Caco-2 (cell line): ENCODE data around the gene CSH1. TPM values are rescaled to one million over a fixed set of nuclear protein-coding genes. Genes with fewer than 3 reads are reported as not detected.

Experiments
- BruUV-seq: library from RNA; stranded (reverse); fragments of 400-500 nt; replicated peaks from 2 replicates; lab custom pipeline; 2021; lab: Mats Ljungman, UMichigan
- CTCF ChIA-PET: fragments of 300-600 bp; sonication (Branson Sonifier 250); formaldehyde crosslinking; loops from one replicate; lab custom pipeline; 2022; ENCODE audit warnings: antibody characterized with exemption; lab: Charles Lee
- POLR2A ChIA-PET: fragments of 300-600 bp; sonication (Branson Sonifier 250); formaldehyde crosslinking; loops from one replicate; lab custom pipeline; 2022; ENCODE audit warnings: antibody characterized with exemption; lab: Charles Lee
- DNase-seq, 2 experiments: peaks; one replicate each; pipeline versions ENCODE4 v3.0.0 to v3.0.0-alpha.2; 2020 to 2022
- H3K27me3 ChIP-seq: replicated peaks from 2 replicates; pipeline ENCODE4 v1.6.0; 2011; ENCODE audit warnings: low read length; ENCODE audit not compliant: control insufficient read depth, insufficient read depth
- H3K36me3 ChIP-seq: 2 replicates; pipeline ENCODE4 v1.5.1; 2011; ENCODE audit warnings: low read length; ENCODE audit not compliant: control insufficient read depth, insufficient read depth
- H3K4me1 ChIP-seq: fragments of 250-450 bp; sonication (Bioruptor Pico); 2 replicates; pipeline ENCODE4 v1.5.1; 2020; ENCODE audit warnings: mild to moderate bottlenecking
- H3K4me3 ChIP-seq: 2 replicates; pipeline ENCODE4 v1.5.1; 2011; ENCODE audit warnings: low read depth, mild to moderate bottlenecking, control low read depth, low read length
- H3K9me3 ChIP-seq: fragments of 250-450 bp; sonication (Bioruptor Pico); 2 replicates; pipeline ENCODE4 v1.5.1; 2020; ENCODE audit warnings: mild to moderate bottlenecking, moderate library complexity
- H3K27ac Mint-ChIP-seq: one replicate; pipeline ENCODE4 v1.8.0; 2022; ENCODE audit warnings: mixed read lengths; ENCODE audit not compliant: unreplicated experiment
- H3K27me3 Mint-ChIP-seq: one replicate; pipeline ENCODE4 v1.8.0; 2022; ENCODE audit warnings: mixed read lengths; ENCODE audit not compliant: insufficient read depth, unreplicated experiment
- H3K36me3 Mint-ChIP-seq: one replicate; pipeline ENCODE4 v1.8.0; 2022; ENCODE audit warnings: mild to moderate bottlenecking, mixed read lengths; ENCODE audit not compliant: insufficient read depth, unreplicated experiment
- H3K4me1 Mint-ChIP-seq: one replicate; pipeline ENCODE4 v1.8.0; 2022; ENCODE audit warnings: low read depth, mixed read lengths; ENCODE audit not compliant: unreplicated experiment
- H3K4me3 Mint-ChIP-seq: one replicate; pipeline ENCODE4 v1.8.0; 2022; ENCODE audit warnings: mild to moderate bottlenecking, moderate library complexity, mixed read lengths; ENCODE audit not compliant: unreplicated experiment
- H3K9me3 Mint-ChIP-seq: one replicate; pipeline ENCODE4 v1.8.0; 2022; ENCODE audit warnings: mixed read lengths; ENCODE audit not compliant: unreplicated experiment
- intact Hi-C: fragments of 100-400 bp; cut with micrococcal nuclease; formaldehyde crosslinking; loops from one replicate; pipeline ENCODE4 v1.10.0; 2022; ENCODE audit not compliant: unreplicated experiment
- total RNA-seq: library from RNA; stranded (reverse); gene quantifications from 2 replicates; pipeline ENCODE4 v1.2.3, GENCODE V29; 2022
- TF ChIP-seq, protein P1 (sequence below), 2 experiments: fragments of 200-600 bp in 1 of 2; IDR thresholded peaks; 1 replicate in 1 of 2; 2 replicates in 1 of 2; pipeline versions ENCODE4 v1.5.1 to v1.8.0; 2011 to 2022; ENCODE audit warnings: antibody characterized with exemption in 1 of 2, control low read depth in 1 of 2, inconsistent platforms in 1 of 2, low read depth in 1 of 2, low read length in 1 of 2, mild to moderate bottlenecking in 1 of 2, moderate library complexity in 1 of 2; ENCODE audit not compliant: insufficient read depth in 1 of 2, severe bottlenecking in 1 of 2, unreplicated experiment in 1 of 2

The CSH1 gene
- total RNA-seq, 1 experiment from 2014 or later, result not detected

DNA sequence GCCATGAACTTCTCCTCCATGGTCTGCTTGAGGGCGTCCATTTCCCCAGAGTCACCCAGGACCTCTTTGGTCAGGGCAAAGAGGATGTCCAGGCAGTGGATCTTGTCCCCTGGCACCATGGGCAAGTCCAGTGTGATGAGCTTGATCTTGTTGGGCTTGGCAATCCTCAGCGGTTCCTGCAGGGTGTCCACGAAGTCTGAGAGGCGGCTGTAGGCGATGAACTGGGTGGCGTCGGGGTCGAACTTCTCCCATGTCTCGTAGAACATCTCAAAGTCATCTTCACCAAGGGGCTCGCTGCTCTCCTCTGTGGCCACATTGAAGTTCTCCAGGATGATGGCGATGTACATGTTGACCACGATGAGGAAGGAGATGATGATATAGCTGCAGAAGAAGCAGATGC, 44.8 kb upstream of the CSH1 start:
- Histone ChIP-seq H3K9me3 (0 out of 2 replicates have a peak, but pooled peaks cover 4% of the 10 kb centered on the region), H3K36me3 (no peaks in the 10 kb centered on the region), H3K4me3 (no peak overlapping the region), H3K27me3 (no peaks in the 10 kb centered on the region), H3K4me1 (no peaks in the 10 kb centered on the region)
- POLR2A ChIA-PET, result no interaction called here
- Mint-ChIP-seq H3K4me3 (no peak overlapping the region), H3K27ac (no peak overlapping the region), H3K36me3 (peaks cover 16% of the 10 kb centered on the region), H3K4me1 (no peaks in the 10 kb centered on the region), H3K9me3 (no peaks in the 10 kb centered on the region), H3K27me3 (peaks cover 3% of the 10 kb centered on the region)
- TF ChIP-seq, protein P1, sequence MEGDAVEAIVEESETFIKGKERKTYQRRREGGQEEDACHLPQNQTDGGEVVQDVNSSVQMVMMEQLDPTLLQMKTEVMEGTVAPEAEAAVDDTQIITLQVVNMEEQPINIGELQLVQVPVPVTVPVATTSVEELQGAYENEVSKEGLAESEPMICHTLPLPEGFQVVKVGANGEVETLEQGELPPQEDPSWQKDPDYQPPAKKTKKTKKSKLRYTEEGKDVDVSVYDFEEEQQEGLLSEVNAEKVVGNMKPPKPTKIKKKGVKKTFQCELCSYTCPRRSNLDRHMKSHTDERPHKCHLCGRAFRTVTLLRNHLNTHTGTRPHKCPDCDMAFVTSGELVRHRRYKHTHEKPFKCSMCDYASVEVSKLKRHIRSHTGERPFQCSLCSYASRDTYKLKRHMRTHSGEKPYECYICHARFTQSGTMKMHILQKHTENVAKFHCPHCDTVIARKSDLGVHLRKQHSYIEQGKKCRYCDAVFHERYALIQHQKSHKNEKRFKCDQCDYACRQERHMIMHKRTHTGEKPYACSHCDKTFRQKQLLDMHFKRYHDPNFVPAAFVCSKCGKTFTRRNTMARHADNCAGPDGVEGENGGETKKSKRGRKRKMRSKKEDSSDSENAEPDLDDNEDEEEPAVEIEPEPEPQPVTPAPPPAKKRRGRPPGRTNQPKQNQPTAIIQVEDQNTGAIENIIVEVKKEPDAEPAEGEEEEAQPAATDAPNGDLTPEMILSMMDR (IDR thresholded peaks at IDR 0.05; ENCODE audit: insufficient read depth in 1 of 2, low read depth in 1 of 2, low read length in 1 of 2, severe bottlenecking in 1 of 2, unreplicated experiment in 1 of 2), result no peak
- intact Hi-C loops, result no loop called here
- no TSS peak for BruUV-seq
- CTCF ChIA-PET, result interaction anchor here (0.6 kb wide), 1 partner anchor 13 kb away, joined by 5 read pairs; no protein-coding TSS in a partner anchor
- no peak for DNase-seq

DNA sequence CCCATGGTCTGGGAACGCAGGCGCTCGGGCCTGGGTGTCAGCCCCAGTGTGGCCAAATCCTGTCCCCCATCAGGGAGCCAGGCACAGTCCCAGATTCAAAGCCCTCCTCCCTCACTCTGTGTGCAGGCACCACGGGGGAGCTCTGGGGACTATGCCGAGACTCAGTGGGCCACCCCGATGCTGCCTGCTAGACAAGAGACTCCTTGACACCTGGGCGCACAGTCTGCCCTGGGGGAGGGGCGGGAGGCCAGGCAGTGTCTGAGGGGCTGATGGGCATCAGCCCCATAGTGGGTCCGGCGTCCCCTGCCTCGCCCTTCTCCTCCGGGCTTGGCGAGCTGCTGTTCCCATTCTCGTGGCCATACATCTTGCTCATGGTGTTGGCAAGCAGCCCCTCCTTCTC, 44.2 kb upstream of the CSH1 start:
- Mint-ChIP-seq H3K36me3 (peaks cover 16% of the 10 kb centered on the region), H3K27ac (no peak overlapping the region), H3K4me1 (no peaks in the 10 kb centered on the region), H3K4me3 (no peak overlapping the region), H3K9me3 (no peaks in the 10 kb centered on the region), H3K27me3 (peaks cover 4% of the 10 kb centered on the region)
- TF ChIP-seq, protein P1 (IDR thresholded peaks at IDR 0.05; ENCODE audit: insufficient read depth in 1 of 2, low read depth in 1 of 2, low read length in 1 of 2, severe bottlenecking in 1 of 2, unreplicated experiment in 1 of 2), result no peak
- ChIA-PET CTCF (no interaction called here), POLR2A (no interaction called here)
- no peaks in the 10 kb centered on the region for H3K27me3 ChIP-seq
- 0 out of 2 replicates have a peak, but pooled peaks cover 4% of the 10 kb centered on the region for H3K9me3 ChIP-seq
- intact Hi-C loops, result no loop called here
- BruUV-seq, result no TSS peak
- DNase-seq, result no peak
- H3K4me3 ChIP-seq, result no peak overlapping the region
- no peaks in the 10 kb centered on the region for H3K4me1 ChIP-seq
- no peaks in the 10 kb centered on the region for H3K36me3 ChIP-seq

DNA sequence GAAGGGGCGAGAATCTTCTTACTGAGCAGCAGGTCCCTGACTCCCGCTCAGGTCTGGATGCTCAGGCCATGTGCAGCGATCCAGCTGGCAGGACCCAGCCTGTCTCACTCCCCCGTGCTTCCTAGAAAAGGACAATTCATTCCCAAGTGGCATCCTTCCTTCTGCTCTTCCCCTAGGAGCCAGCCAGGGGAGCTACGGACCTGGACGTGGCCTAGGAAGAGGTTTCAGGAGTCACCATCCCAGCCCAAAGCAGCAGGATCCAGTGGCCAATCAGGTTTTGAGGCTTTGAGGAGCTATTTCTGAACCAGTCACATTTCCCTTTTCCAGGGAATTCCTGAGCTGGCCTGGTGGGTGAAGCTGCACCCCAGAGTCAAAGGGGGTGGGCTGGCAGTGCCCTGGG, 43.5 kb upstream of the CSH1 start:
- no peaks in the 10 kb centered on the region for H3K27me3 ChIP-seq
- CTCF ChIA-PET, result interaction anchor here (0.5 kb wide), 1 partner anchor 20 kb away, joined by 5 read pairs; no protein-coding TSS in a partner anchor
- Mint-ChIP-seq H3K9me3 (no peaks in the 10 kb centered on the region), H3K4me3 (no peak overlapping the region), H3K27me3 (peaks cover 4% of the 10 kb centered on the region), H3K36me3 (peaks cover 16% of the 10 kb centered on the region), H3K4me1 (no peaks in the 10 kb centered on the region), H3K27ac (no peak overlapping the region)
- no peaks in the 10 kb centered on the region for H3K4me1 ChIP-seq
- DNase-seq, result no peak
- H3K9me3 ChIP-seq, result 0 out of 2 replicates have a peak, but pooled peaks cover 4% of the 10 kb centered on the region
- intact Hi-C loops, result no loop called here
- no TSS peak for BruUV-seq
- POLR2A ChIA-PET, result no interaction called here
- H3K4me3 ChIP-seq, result no peak overlapping the region
- no peaks in the 10 kb centered on the region for H3K36me3 ChIP-seq
- TF ChIP-seq, protein P1 (IDR thresholded peaks at IDR 0.05; ENCODE audit: insufficient read depth in 1 of 2, low read depth in 1 of 2, low read length in 1 of 2, severe bottlenecking in 1 of 2, unreplicated experiment in 1 of 2), result no peak
